DOHH2 (cell line): ENCODE data around the gene FMC1.

Experiments used
- H3F3A ChIP-seq: fragments of 200-600 bp; sonication (generic), shearing (Covaris generic); 2 replicates; pipeline ENCODE4 v1.6.0; 2016; ENCODE audit warnings: antibody characterized with exemption, mild to moderate bottlenecking; ENCODE audit not compliant: control insufficient read depth, insufficient read depth
- H3K27ac ChIP-seq: fragments of 200-600 bp; sonication (generic); 2 replicates; pipeline ENCODE4 v1.5.1; 2014; ENCODE audit warnings: low read depth, mild to moderate bottlenecking, low read length, moderate library complexity
- H3K27me3 ChIP-seq: fragments of 200-600 bp; sonication (generic); 2 replicates; pipeline ENCODE4 v1.6.1; 2014; ENCODE audit warnings: mild to moderate bottlenecking, low read length, mixed read lengths; ENCODE audit not compliant: control insufficient read depth
- H3K36me3 ChIP-seq: fragments of 200-600 bp; sonication (generic); 2 replicates; pipeline ENCODE4 v1.6.1; 2014; ENCODE audit warnings: mild to moderate bottlenecking, low read length, moderate library complexity, mixed read lengths; ENCODE audit not compliant: control insufficient read depth
- H3K4me1 ChIP-seq: fragments of 200-600 bp; sonication (generic); 2 replicates; pipeline ENCODE4 v1.6.1; 2014; ENCODE audit warnings: mild to moderate bottlenecking, low read length, mixed read lengths; ENCODE audit not compliant: control insufficient read depth
- H3K4me2 ChIP-seq: fragments of 200-600 bp; sonication (generic); 2 replicates; pipeline ENCODE4 v1.6.0; 2014; ENCODE audit warnings: mild to moderate bottlenecking, low read length, moderate library complexity
- H3K4me3 ChIP-seq: fragments of 200-600 bp; sonication (generic); 2 replicates; pipeline ENCODE4 v1.5.1; 2014; ENCODE audit warnings: mild to moderate bottlenecking, low read length, mixed read lengths
- H3K79me2 ChIP-seq: fragments of 200-600 bp; sonication (generic); 2 replicates; pipeline ENCODE4 v1.6.1; 2014; ENCODE audit warnings: mild to moderate bottlenecking, low read length, mixed read lengths; ENCODE audit not compliant: control insufficient read depth
- H3K9me2 ChIP-seq: fragments of 200-600 bp; sonication (generic); replicated peaks from 2 replicates; pipeline ENCODE4 v1.6.1; 2014; ENCODE audit warnings: mild to moderate bottlenecking, low read length, mixed read lengths; ENCODE audit not compliant: control insufficient read depth
- H3K9me3 ChIP-seq: fragments of 200-600 bp; sonication (generic); 2 replicates; pipeline ENCODE4 v1.6.1; 2014; ENCODE audit warnings: antibody characterized with exemption, low read length, mixed read lengths; ENCODE audit not compliant: control insufficient read depth, insufficient read depth
- H4K20me1 ChIP-seq: fragments of 200-600 bp; sonication (generic); 2 replicates; pipeline ENCODE4 v1.6.0; 2014; ENCODE audit warnings: low read depth, mild to moderate bottlenecking, antibody characterized with exemption, low read length, moderate library complexity; ENCODE audit not compliant: control insufficient read depth, insufficient read depth
- EZH2phosphoT487 ChIP-seq: fragments of 200-600 bp; sonication (generic); IDR thresholded peaks from 2 replicates; pipeline ENCODE4 v1.6.1; 2017; ENCODE audit warnings: borderline replicate concordance, mild to moderate bottlenecking, antibody characterized with exemption, low read length, moderate library complexity, mixed read lengths
- TF ChIP-seq, protein P1 (sequence below): fragments of 200-600 bp; sonication (generic); IDR thresholded peaks from one replicate; pipeline ENCODE4 v1.5.1; 2014; ENCODE audit warnings: antibody characterized with exemption, mild to moderate bottlenecking, low read depth, low read length; ENCODE audit not compliant: poor library complexity, severe bottlenecking

FMC1 gene

DNA sequence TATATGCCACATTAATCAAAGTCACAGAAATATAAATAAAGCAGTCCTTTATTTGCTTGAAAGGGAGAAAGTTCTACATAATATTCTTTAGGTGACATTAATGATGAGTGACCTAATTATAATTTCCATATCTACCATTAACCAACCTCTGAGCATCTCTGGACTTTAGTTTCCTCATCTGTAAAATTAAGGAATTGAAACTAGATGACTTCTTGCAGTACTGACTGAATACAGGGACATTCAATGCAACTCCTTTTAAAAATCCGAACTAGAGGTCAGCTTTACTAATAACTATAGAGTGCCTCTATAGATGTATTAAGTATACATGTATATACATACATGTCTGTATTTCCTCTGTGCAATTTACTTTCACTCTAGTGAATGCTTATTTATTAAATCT lies 3.9 kb downstream of the FMC1 start:
- peaks cover 37% of the 10 kb centered on the region for H3K36me3 ChIP-seq
- no peaks in the 10 kb centered on the region for H3K9me2 ChIP-seq
- H3K4me2 ChIP-seq = peak overlapping the region; percentile 0; the same call in 1 of the 2 replicates
- peaks cover 31% of the 10 kb centered on the region for H3F3A ChIP-seq
- H3K79me2 ChIP-seq = peaks cover 36% of the 10 kb centered on the region
- H4K20me1 ChIP-seq = no peaks in the 10 kb centered on the region
- H3K27ac ChIP-seq = no peak overlapping the region
- no peaks in the 10 kb centered on the region for H3K9me3 ChIP-seq
- H3K4me3 ChIP-seq = no peak overlapping the region
- no peaks in the 10 kb centered on the region for H3K27me3 ChIP-seq
- TF ChIP-seq, protein P1, sequence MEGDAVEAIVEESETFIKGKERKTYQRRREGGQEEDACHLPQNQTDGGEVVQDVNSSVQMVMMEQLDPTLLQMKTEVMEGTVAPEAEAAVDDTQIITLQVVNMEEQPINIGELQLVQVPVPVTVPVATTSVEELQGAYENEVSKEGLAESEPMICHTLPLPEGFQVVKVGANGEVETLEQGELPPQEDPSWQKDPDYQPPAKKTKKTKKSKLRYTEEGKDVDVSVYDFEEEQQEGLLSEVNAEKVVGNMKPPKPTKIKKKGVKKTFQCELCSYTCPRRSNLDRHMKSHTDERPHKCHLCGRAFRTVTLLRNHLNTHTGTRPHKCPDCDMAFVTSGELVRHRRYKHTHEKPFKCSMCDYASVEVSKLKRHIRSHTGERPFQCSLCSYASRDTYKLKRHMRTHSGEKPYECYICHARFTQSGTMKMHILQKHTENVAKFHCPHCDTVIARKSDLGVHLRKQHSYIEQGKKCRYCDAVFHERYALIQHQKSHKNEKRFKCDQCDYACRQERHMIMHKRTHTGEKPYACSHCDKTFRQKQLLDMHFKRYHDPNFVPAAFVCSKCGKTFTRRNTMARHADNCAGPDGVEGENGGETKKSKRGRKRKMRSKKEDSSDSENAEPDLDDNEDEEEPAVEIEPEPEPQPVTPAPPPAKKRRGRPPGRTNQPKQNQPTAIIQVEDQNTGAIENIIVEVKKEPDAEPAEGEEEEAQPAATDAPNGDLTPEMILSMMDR = no peak
- TF ChIP-seq EZH2phosphoT487 = no peak
- H3K4me1 ChIP-seq = peaks cover 37% of the 10 kb centered on the region

DNA sequence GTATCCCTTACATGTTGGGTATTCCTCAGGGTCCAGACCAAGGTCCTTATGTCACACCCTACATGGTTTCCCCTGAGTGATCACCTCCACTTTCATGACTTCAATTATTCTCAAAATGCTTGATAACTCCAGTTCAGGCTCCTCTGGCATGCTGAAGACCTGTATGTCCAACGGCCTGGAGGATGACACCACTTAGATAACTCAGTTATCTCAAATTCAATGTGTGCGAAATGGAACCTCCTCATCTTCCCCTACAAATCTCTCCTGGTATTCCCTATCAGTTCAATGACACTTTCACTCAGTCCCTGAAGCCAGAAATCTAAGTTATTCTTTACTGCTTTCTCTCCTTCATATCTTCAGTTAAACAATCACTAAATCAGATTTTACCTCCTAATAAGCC lies 9.9 kb downstream of the FMC1 start:
- no peaks in the 10 kb centered on the region for H4K20me1 ChIP-seq

DNA sequence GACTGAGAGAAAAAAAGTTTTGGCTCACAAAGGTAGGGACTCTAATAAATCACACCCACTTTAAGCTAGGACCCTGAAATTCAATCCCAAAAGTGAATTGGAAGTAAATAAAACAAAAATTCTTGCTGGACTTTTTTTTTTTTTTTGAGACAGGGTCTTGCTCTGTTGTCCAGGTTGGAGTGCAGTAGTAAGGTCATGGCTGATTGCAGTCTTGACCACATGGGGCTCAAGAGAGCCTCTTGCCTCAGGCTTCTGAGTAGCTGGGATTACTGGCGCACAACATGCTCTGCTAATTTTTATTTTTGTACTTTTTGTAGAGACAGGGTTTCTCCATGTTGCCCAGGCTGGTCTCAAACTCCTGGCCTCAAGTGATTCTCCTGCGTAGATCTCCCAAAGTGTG lies 13.6 kb downstream of the FMC1 start:
- peaks cover 25% of the 10 kb centered on the region for H3K36me3 ChIP-seq
- TF ChIP-seq, protein P1 = no peak
- no peak for TF ChIP-seq EZH2phosphoT487
- H3K27ac ChIP-seq = no peak overlapping the region
- H3K9me2 ChIP-seq = no peaks in the 10 kb centered on the region
- peaks cover 36% of the 10 kb centered on the region for H3K79me2 ChIP-seq
- no peak overlapping the region for H3K4me3 ChIP-seq
- H3K4me2 ChIP-seq = no peak overlapping the region
- no peaks in the 10 kb centered on the region for H4K20me1 ChIP-seq
- no peaks in the 10 kb centered on the region for H3K9me3 ChIP-seq
- peaks cover 25% of the 10 kb centered on the region for H3F3A ChIP-seq
- H3K4me1 ChIP-seq = peaks cover 27% of the 10 kb centered on the region
- H3K27me3 ChIP-seq = no peaks in the 10 kb centered on the region

More for the DNA sequence above, 9.9 kb downstream of the FMC1 start:
- no peak overlapping the region for H3K4me2 ChIP-seq
- H3K27ac ChIP-seq = no peak overlapping the region
- H3K4me1 ChIP-seq = peaks cover 6% of the 10 kb centered on the region; the same call in 1 of the 2 replicates
- H3K9me3 ChIP-seq = no peaks in the 10 kb centered on the region
- no peak overlapping the region for H3K4me3 ChIP-seq
- H3K9me2 ChIP-seq = no peaks in the 10 kb centered on the region
- peaks cover 23% of the 10 kb centered on the region for H3F3A ChIP-seq
- peaks cover 28% of the 10 kb centered on the region for H3K36me3 ChIP-seq
- no peaks in the 10 kb centered on the region for H3K27me3 ChIP-seq
- peaks cover 4% of the 10 kb centered on the region; the same call in 1 of the 2 replicates for H3K79me2 ChIP-seq
- TF ChIP-seq, protein P1 = no peak
- TF ChIP-seq EZH2phosphoT487 = no peak
